ENCODE data around the gene SLC34A3.

DNA sequence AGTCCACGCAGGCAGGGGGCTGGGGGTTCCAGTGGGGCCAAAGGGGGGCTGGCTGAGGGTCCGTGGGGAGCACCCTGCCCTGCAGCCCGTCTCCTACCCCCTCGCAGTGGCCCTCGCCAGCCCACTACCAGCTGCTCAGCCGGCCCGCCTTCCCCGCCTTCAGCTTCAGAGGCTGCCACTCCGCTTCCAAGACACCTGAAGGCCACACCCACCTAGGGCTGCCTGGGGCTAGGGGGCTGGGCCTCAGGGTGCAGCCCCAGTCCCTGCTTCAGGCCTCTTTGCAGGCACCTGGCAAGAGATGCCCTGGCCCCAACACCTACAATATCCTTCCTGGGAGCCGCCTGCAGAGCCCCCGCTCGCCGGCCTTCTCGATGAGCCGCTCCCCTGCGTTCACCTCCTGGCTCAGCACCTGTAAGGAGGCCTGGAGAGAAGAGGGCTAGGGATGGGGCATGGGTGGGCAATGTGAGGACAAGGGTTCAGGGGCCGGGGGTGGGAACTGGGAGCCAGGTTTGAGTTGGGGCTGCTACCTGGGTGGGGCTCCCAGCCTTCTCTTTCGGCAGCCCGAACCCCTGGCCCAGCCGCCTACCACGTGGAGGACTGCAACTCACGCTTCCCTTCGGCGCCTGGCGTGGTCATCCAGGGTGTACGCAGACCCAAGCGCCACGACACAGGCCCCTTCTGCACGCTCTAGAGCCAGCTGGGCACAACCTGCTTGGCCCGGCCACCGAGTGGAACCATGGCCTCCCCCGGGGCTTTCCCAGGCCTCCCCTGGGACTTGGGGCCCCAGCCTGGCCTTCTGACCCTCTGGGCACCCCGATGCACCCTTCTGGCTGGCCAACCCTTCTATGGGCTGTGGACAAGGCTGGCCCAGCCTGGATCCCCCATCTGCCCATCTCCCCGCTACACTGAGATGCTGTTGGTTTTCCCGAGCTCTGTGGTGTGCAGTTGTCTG, 22.1 kb downstream of the SLC34A3 start:
- TF ChIP-seq EZH2phosphoT487 (IDR thresholded peaks at IDR 0.05; ENCODE audit: low read length) = no peak
- TF ChIP-seq, protein P1, sequence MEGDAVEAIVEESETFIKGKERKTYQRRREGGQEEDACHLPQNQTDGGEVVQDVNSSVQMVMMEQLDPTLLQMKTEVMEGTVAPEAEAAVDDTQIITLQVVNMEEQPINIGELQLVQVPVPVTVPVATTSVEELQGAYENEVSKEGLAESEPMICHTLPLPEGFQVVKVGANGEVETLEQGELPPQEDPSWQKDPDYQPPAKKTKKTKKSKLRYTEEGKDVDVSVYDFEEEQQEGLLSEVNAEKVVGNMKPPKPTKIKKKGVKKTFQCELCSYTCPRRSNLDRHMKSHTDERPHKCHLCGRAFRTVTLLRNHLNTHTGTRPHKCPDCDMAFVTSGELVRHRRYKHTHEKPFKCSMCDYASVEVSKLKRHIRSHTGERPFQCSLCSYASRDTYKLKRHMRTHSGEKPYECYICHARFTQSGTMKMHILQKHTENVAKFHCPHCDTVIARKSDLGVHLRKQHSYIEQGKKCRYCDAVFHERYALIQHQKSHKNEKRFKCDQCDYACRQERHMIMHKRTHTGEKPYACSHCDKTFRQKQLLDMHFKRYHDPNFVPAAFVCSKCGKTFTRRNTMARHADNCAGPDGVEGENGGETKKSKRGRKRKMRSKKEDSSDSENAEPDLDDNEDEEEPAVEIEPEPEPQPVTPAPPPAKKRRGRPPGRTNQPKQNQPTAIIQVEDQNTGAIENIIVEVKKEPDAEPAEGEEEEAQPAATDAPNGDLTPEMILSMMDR (IDR thresholded peaks at IDR 0.05; ENCODE audit: low read length) = no peak
- no peak for TF ChIP-seq EZH2 (optimal IDR thresholded peaks at IDR 0.05; ENCODE audit: low read depth, low read length)

Measured in MM.1S (cell line).